Transverse colon (tissue), 4 donors: Measurements from ENCODE around the gene KPNB1. TPM values are rescaled to one million over a fixed set of nuclear protein-coding genes. Genes with fewer than 3 reads are reported as not detected.

Experiments
- DNase-seq: peaks from one replicate; pipeline ENCODE4 v3.0.0-alpha.2; 2019
- H3K27ac ChIP-seq, 4 donors: fragments of 200-600 bp; sonication (generic); 2 replicates each; pipeline ENCODE4 v1.5.1; 2016 to 2018; ENCODE audit warnings: inconsistent platforms in 4 of 4
- H3K27me3 ChIP-seq: fragments of 200-600 bp; sonication (generic); 2 replicates; pipeline ENCODE4 v1.5.1; 2017; ENCODE audit warnings: inconsistent platforms
- H3K36me3 ChIP-seq, 4 donors: fragments of 200-600 bp; sonication (generic); 2 replicates each; pipeline ENCODE4 v1.5.1; 2017 to 2019; ENCODE audit warnings: inconsistent platforms in 4 of 4
- H3K4me1 ChIP-seq, 4 donors: fragments of 200-600 bp; sonication (generic); 2 replicates each; pipeline ENCODE4 v1.5.1; 2017 to 2020; ENCODE audit warnings: inconsistent platforms in 4 of 4
- H3K4me3 ChIP-seq, 4 donors: fragments of 200-600 bp; sonication (generic); 1 replicate in 1 of 4; 2 replicates in 3 of 4; pipeline versions ENCODE4 v1.5.1 to v1.6.1; 2017 to 2019; ENCODE audit warnings: inconsistent platforms in 4 of 4
- H3K9me3 ChIP-seq, 2 donors: fragments of 200-600 bp; sonication (generic); 2 replicates each; pipeline ENCODE4 v1.5.1; 2017 to 2019; ENCODE audit warnings: inconsistent platforms in 2 of 2
- EP300 ChIP-seq: sonication (generic); formaldehyde crosslinking; IDR thresholded peaks from one replicate; pipeline ENCODE4 v1.6.1; 2017; ENCODE audit warnings: antibody characterized with exemption, low read depth
- POLR2A ChIP-seq: fragments of 450-650 bp; IDR thresholded peaks from one replicate; pipeline ENCODE4 v1.6.1; 2016; ENCODE audit warnings: antibody characterized with exemption, mild to moderate bottlenecking, moderate library complexity
- POLR2AphosphoS5 ChIP-seq, 3 donors: sonication (generic); formaldehyde crosslinking; IDR thresholded peaks; one replicate each; pipeline ENCODE4 v1.6.1; 2016; ENCODE audit warnings: antibody characterized with exemption in 3 of 3
- WGBS, 2 donors: methylation state at CpG; one replicate each; pipeline ENCODE4 v1.1.5; 2018; ENCODE audit warnings: low coverage in 1 of 2; 5-methylcytosine and 5-hydroxymethylcytosine counted together
- in situ Hi-C, 4 donors: fragments of 200-750 bp; cut with MboI; loops; one replicate each; pipeline versions ENCODE4 v1.15.0 to v1.15.1; 2017; ENCODE audit warnings: low sequenced_read_pairs in 3 of 4, low pct_ligation_motif_present in 1 of 4, low pct_unique_long_range_greater_than_20kb in 1 of 4
- intact Hi-C: fragments of 100-400 bp; cut with DNase I; formaldehyde crosslinking; loops from one replicate; pipeline ENCODE4 v1.15.1; 2023; ENCODE audit warnings: low total_unique reads
- total RNA-seq, 4 donors: library from RNA; depleted of rRNA; stranded (reverse); fragments of >200 nt; gene quantifications; one replicate each; pipeline ENCODE4 v1.1.0, GENCODE V29; 2016
- TF ChIP-seq, protein P1 (sequence below), 5 experiments: fragments of 200-600 bp in 3 of 5; fragments of 450-650 bp in 2 of 5; sonication (generic) in 3 of 5; IDR thresholded peaks; 1 replicate in 2 of 5; 2 replicates in 3 of 5; pipeline ENCODE4 v1.5.1; 2016 to 2017; ENCODE audit warnings: antibody characterized with exemption in 5 of 5, inconsistent platforms in 3 of 5, mild to moderate bottlenecking in 2 of 5, moderate library complexity in 1 of 5

Gene KPNB1
- total RNA-seq, 4 donors from 2014 or later: 39.2 to 176 (median 133) TPM

DNA sequence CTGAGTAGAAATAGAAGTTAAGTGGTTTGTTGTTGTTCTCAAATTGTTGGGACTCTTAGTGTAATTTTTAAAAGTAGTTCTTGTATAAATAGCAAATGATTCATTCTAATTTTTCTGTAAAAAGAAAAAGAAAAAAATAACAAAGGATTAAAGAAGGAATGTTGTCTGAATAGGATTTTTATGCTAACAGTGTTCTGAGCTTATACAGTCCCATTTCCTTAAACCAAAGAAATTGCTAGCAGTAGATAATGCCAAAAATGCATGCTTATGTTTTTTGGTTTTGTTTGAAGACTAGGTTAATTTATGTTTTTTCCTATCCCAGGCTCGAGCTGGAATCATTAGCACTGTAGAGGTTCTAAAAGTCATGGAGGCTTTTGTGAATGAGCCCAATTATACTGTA lies 44.7 kb upstream of the KPNB1 start:
- H3K36me3 ChIP-seq: peaks cover 0 to 85% (median 26%) of the 10 kb centered on the region in 4 donors

DNA sequence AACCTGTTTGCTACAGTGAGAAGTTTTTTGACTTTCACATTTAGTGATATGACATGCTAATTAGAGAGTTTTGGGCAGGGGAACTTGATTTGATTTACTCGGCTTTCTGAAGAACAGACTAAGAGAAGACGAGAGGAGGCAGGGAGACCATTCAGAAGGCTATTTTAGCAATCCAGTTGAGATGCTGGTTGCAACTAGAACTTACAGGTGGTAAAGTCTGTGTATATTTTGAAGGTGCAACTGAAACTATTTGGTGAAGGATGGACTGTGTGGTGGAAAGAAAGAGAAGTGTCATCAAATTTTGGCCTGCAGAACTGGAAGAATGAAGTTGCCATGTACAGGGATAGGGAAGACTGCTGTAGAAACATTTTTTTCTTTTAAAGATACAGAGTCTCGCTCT lies 42.2 kb upstream of the KPNB1 start:
- in situ Hi-C loops (loop anchor here (25.0 kb wide), 4 partner anchors 95 to 370 kb away; no protein-coding TSS in a partner anchor), intact Hi-C loops (no loop called here)
- TF ChIP-seq, protein P1, sequence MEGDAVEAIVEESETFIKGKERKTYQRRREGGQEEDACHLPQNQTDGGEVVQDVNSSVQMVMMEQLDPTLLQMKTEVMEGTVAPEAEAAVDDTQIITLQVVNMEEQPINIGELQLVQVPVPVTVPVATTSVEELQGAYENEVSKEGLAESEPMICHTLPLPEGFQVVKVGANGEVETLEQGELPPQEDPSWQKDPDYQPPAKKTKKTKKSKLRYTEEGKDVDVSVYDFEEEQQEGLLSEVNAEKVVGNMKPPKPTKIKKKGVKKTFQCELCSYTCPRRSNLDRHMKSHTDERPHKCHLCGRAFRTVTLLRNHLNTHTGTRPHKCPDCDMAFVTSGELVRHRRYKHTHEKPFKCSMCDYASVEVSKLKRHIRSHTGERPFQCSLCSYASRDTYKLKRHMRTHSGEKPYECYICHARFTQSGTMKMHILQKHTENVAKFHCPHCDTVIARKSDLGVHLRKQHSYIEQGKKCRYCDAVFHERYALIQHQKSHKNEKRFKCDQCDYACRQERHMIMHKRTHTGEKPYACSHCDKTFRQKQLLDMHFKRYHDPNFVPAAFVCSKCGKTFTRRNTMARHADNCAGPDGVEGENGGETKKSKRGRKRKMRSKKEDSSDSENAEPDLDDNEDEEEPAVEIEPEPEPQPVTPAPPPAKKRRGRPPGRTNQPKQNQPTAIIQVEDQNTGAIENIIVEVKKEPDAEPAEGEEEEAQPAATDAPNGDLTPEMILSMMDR (IDR thresholded peaks at IDR 0.05): no peak
- TF ChIP-seq EP300 (no peak), POLR2AphosphoS5 (IDR thresholded peaks at IDR 0.05) (no peak), POLR2A (no peak)
- no peak overlapping the region for H3K4me3 ChIP-seq
- peaks cover 0 to 10% (median 2%) of the 10 kb centered on the region in 4 donors for H3K4me1 ChIP-seq
- no peaks in the 10 kb centered on the region for H3K27me3 ChIP-seq
- WGBS, 2 donors: 73 to 92% methylated on average over 2 to 3 of the region's 3 CpGs
- DNase-seq: no peak
- peaks cover 0 to 69% (median 18%) of the 10 kb centered on the region in 4 donors for H3K36me3 ChIP-seq
- H3K27ac ChIP-seq: no peak overlapping the region
- no peaks in the 10 kb centered on the region for H3K9me3 ChIP-seq

More for the DNA sequence above, 44.7 kb upstream of the KPNB1 start:
- in situ Hi-C loops (loop anchor here (25.0 kb wide), 4 partner anchors 93 to 368 kb away; no protein-coding TSS in a partner anchor), intact Hi-C loops (no loop called here)
- DNase-seq: no peak
- WGBS, 2 donors: 57 to 60% methylated on average over 1 of the region's 1 CpG
- Histone ChIP-seq H3K4me3 (no peak overlapping the region), H3K27me3 (no peaks in the 10 kb centered on the region), H3K9me3 (no peaks in the 10 kb centered on the region), H3K4me1 (peaks cover 0 to 10% (median 2%) of the 10 kb centered on the region in 4 donors), H3K27ac (peak overlapping the region; percentile 14 to 51 (median 18))
- TF ChIP-seq, protein P1 (IDR thresholded peaks at IDR 0.05): no peak
- TF ChIP-seq POLR2A (no peak), EP300 (no peak), POLR2AphosphoS5 (IDR thresholded peaks at IDR 0.05) (no peak)

DNA sequence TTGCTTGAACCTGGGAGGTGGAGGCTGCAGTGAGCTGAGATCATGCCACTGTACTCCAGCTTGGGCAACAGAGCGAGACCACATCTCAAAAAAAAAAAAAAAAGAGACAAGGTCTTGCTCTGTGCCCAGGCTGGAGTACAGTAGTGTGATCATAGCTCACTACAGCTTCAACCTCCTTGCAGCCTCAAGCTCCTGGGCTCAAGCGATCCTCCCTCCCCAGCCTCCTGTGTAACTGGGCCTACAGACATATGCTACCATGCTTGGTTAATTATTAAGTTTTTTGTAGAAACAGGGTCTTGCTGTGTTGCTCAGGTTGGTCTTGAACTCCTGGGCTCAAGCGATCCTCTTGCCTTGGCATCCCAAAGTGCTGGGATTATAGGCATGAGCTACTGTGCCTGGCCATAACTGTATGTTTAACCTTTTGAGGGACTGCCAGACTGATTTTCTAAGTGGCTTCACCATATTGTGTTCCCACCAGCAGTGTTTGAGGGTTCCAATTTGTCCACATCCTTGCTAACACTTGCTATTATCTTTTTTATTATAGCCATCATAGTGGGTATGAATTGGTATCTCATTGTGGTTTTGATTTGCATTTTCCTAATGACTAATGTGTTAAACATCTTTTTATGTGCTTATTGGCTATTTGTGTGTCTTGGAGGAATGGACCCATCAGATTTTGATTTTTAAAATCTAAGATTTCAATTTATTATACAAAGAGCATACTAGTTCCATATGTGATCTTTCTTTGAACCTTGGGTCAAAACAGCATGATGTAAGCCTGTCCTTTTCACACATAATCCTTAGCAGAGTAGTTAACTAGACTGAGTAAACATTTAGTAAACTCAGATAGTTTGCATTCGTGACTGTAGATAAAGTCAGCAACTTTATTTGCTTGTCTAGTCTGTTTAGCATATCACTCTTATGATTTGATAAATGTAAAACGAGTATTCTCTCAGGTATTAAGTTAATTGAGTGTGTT lies 38.1 kb upstream of the KPNB1 start:
- TF ChIP-seq POLR2AphosphoS5 (IDR thresholded peaks at IDR 0.05): no peak
- no peak for TF ChIP-seq POLR2A
- TF ChIP-seq, protein P1 (IDR thresholded peaks at IDR 0.05): no peak
- no peak for TF ChIP-seq EP300
- in situ Hi-C loops (loop anchor here (25.0 kb wide), 4 partner anchors 99 to 374 kb away; no protein-coding TSS in a partner anchor), intact Hi-C loops (no loop called here)
- H3K4me1 ChIP-seq: no peaks in the 10 kb centered on the region
- peaks cover 0 to 56% (median 19%) of the 10 kb centered on the region in 4 donors for H3K36me3 ChIP-seq
- no peak for DNase-seq
- no peak overlapping the region for H3K27ac ChIP-seq
- H3K9me3 ChIP-seq: no peaks in the 10 kb centered on the region
- no peaks in the 10 kb centered on the region for H3K27me3 ChIP-seq
- 58 to 75% methylated on average over 4 to 5 of the region's 5 CpGs for WGBS, 2 donors
- H3K4me3 ChIP-seq: no peak overlapping the region

DNA sequence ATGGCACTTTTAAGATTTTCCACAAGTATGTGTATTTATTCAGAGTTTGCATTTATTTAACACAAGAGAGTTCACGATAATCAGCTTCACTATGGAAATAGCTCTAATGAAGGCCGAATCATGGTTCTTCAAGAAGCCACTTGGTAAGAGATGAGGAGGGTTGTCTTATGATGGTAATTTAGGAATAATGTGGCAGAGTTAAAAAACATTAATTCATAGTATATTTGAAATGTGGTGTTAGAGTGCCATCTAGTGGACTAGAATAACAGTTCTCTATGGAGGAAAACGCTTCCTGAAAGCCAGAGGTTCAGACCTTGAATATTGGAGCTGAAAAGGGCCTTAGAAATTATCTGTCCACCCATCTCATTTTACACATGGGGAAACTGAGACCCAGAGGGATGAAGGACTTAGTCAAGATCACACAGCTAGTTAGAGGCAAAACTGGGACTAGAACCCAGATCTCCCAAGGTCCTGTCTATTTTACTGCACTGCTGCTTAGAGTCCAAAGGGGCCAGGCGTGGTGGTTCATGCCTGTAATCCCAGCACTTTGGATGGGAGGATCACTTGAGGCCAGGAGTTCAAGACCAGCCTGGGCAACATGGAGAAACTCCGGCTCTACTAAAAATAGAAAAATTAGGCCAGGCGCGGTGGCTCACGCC lies 33.8 kb upstream of the KPNB1 start:
- peaks cover 0 to 67% (median 28%) of the 10 kb centered on the region in 4 donors for H3K36me3 ChIP-seq
- H3K4me1 ChIP-seq: no peaks in the 10 kb centered on the region
- peak overlapping the region in 1 of 4 donors; percentile 15 for H3K27ac ChIP-seq
- in situ Hi-C loops: loop anchor here (25.0 kb wide), 4 partner anchors 104 to 379 kb away; no protein-coding TSS in a partner anchor
- TF ChIP-seq POLR2A (no peak), POLR2AphosphoS5 (IDR thresholded peaks at IDR 0.05) (no peak), EP300 (no peak)
- TF ChIP-seq, protein P1 (IDR thresholded peaks at IDR 0.05): peak; percentile 76 to 81 (median 78)
- DNase-seq: no peak
- H3K4me3 ChIP-seq: no peak overlapping the region
- H3K27me3 ChIP-seq: no peaks in the 10 kb centered on the region
- intact Hi-C loops: no loop called here
- H3K9me3 ChIP-seq: no peaks in the 10 kb centered on the region
- WGBS, 2 donors: 74 to 82% methylated on average over 7 to 8 of the region's 8 CpGs
